GM06990 (cell line): Measurements from ENCODE around the gene PPCDC.

Experiments used
- DNase-seq: peaks from one replicate; pipeline ENCODE4 v3.0.0-alpha.2; 2011; ENCODE audit not compliant: insufficient read length; ENCODE audit errors: extremely low read depth
- H3K27me3 ChIP-seq: replicated peaks from 2 replicates; pipeline ENCODE4 v1.6.0; 2011; ENCODE audit warnings: low read length; ENCODE audit not compliant: control insufficient read depth, insufficient read depth
- H3K36me3 ChIP-seq: 2 replicates; pipeline ENCODE4 v1.5.1; 2011; ENCODE audit warnings: low read length; ENCODE audit not compliant: control insufficient read depth, insufficient read depth
- H3K4me3 ChIP-seq: replicated peaks from 2 replicates; pipeline ENCODE4 v1.5.1; 2011; ENCODE audit warnings: low read depth, mild to moderate bottlenecking, control low read depth, low read length
- CTCF ChIP-seq: IDR thresholded peaks from 2 replicates; pipeline ENCODE4 v1.5.1; 2011; ENCODE audit warnings: low read length, control low read depth, mild to moderate bottlenecking, inconsistent platforms; ENCODE audit not compliant: insufficient read depth, poor library complexity, severe bottlenecking

Gene PPCDC

GRCh38 chr15:75008629-75009326 lies 14.6 kb upstream of the PPCDC start:
- DNase-seq: peak; percentile 78
- Histone ChIP-seq H3K27me3 (no peaks in the 10 kb centered on the region), H3K4me3 (peak overlapping the region; percentile 38), H3K36me3 (no peaks in the 10 kb centered on the region; the same call in none of the 2 replicates)
- TF ChIP-seq CTCF: no peak

- Histone ChIP-seq H3K27me3 (no peaks in the 10 kb centered on the region), H3K4me3 (no peak overlapping the region), H3K36me3 (no peaks in the 10 kb centered on the region; the same call in none of the 2 replicates)
- no peak for DNase-seq
- TF ChIP-seq CTCF: no peak
These were observed 7.0 kb upstream of the PPCDC start for GRCh38 chr15:75016431-75016830.

DNA sequence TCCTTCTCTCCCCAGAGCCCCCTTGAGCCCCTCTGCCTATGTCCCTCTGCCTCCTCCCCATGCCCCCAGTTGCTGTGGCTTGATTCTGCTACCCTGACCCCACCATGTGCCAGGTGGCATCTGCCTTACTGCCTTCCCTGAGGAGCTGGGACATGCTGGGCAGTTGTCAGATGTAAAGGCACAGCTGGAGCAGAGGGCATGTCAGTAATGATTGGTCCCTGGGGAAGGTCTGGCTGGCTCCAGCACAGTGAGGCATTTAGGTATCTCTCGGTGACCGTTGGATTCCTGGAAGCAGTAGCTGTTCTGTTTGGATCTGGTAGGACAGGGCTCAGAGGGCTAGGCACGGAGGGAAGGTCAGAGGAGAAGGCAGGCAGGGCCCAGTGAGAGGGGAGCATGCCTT lies 3.5 kb upstream of the PPCDC start:
- no peak overlapping the region for H3K4me3 ChIP-seq
- H3K36me3 ChIP-seq: no peaks in the 10 kb centered on the region; the same call in 1 of the 2 replicates
- no peaks in the 10 kb centered on the region for H3K27me3 ChIP-seq
- no peak for DNase-seq
- TF ChIP-seq CTCF: no peak

- peaks cover 1% of the 10 kb centered on the region for H3K36me3 ChIP-seq
- H3K4me3 ChIP-seq: no peak overlapping the region
These were observed 2.0 kb upstream of the PPCDC start for GRCh38 chr15:75021341-75021740.

GRCh38 chr15:75022783-75023180 lies 608 bp upstream of the PPCDC start:
- Histone ChIP-seq H3K36me3 (peaks cover 2% of the 10 kb centered on the region), H3K27me3 (no peaks in the 10 kb centered on the region), H3K4me3 (no peak overlapping the region)
- TF ChIP-seq CTCF: no peak
- DNase-seq: no peak

More at GRCh38 chr15:75021341-75021740, 2.0 kb upstream of the PPCDC start:
- TF ChIP-seq CTCF: no peak
- DNase-seq: no peak
- no peaks in the 10 kb centered on the region for H3K27me3 ChIP-seq
